A549 (cell line): ENCODE data around the gene LOXHD1.

Experiments used
- CEBPB ChIP-seq, 2 experiments: fragments of >200 bp in 1 of 2; sonication (Bioruptor Twin) in 1 of 2; formaldehyde crosslinking in 1 of 2; IDR thresholded peaks; 2 replicates each; pipeline ENCODE4 v1.6.1; 2012 to 2016
- ESRRA ChIP-seq: fragments of 150-350 bp; IDR thresholded peaks from 2 replicates; pipeline ENCODE4 v1.6.1; 2014; ENCODE audit warnings: mild to moderate bottlenecking, low read length, borderline replicate concordance
- GATA3 ChIP-seq: IDR thresholded peaks from 2 replicates; pipeline ENCODE4 v1.6.1; 2012; ENCODE audit warnings: borderline replicate concordance
- POLR2A ChIP-seq: IDR thresholded peaks from 2 replicates; pipeline ENCODE4 v1.6.1; 2012; ENCODE audit warnings: mild to moderate bottlenecking, low read length
- POLR2AphosphoS2 ChIP-seq: conservative IDR thresholded peaks from 2 replicates; pipeline ENCODE4 v1.6.1; 2012; ENCODE audit warnings: low read length, improper control_type of control experiment, inconsistent platforms
- RAD21 ChIP-seq, 2 experiments: fragments of >200 bp in 1 of 2; sonication (Bioruptor Twin) in 1 of 2; formaldehyde crosslinking in 1 of 2; IDR thresholded peaks in 1 of 2; conservative IDR thresholded peaks in 1 of 2; 2 replicates in 1 of 2; 3 replicates in 1 of 2; pipeline ENCODE4 v1.6.1; 2012 to 2018; ENCODE audit warnings: inconsistent platforms in 1 of 2
- RFX5 ChIP-seq: fragments of 450-650 bp; IDR thresholded peaks from 2 replicates; pipeline ENCODE4 v1.7.1; 2014; ENCODE audit warnings: antibody characterized with exemption, mild to moderate bottlenecking, moderate library complexity
- TF ChIP-seq, protein P1 (sequence below): fragments of >200 bp; sonication (Bioruptor Twin); formaldehyde crosslinking; IDR thresholded peaks from 3 replicates; pipeline ENCODE4 v1.5.1; 2016
- TF ChIP-seq, protein P2 (sequence below): IDR thresholded peaks from 2 replicates; pipeline ENCODE4 v1.6.1; 2012

DNA sequence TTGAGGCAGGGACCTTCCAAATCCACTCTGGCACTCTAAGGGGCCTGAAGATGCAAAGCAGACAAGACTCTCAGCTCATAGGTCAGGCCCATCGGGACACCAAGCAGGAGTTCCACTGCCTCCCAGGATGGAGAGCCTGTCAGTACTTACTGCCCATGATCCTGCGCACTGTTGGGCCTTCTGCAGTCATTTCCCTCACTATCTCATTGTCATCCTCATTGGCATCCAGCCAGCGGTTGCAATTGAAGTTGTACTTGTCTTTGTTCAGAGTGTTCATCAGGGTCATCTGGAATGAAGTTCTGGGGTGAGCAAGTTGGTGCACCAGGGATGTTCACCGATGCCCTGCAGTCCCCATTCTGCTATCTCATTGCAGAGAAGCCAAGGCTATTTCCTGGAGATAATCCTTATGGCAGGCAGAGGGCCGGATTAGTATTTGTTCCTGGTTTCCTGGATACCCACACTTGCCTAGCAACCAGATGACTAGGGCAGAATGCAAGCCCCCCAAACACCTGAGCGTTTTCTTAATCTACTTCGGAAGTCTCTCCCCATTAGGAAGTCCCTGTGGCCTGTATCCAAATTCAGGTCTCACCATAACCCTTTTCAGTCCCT lies 65.1 kb downstream of the LOXHD1 start:
- TF ChIP-seq, protein P1, sequence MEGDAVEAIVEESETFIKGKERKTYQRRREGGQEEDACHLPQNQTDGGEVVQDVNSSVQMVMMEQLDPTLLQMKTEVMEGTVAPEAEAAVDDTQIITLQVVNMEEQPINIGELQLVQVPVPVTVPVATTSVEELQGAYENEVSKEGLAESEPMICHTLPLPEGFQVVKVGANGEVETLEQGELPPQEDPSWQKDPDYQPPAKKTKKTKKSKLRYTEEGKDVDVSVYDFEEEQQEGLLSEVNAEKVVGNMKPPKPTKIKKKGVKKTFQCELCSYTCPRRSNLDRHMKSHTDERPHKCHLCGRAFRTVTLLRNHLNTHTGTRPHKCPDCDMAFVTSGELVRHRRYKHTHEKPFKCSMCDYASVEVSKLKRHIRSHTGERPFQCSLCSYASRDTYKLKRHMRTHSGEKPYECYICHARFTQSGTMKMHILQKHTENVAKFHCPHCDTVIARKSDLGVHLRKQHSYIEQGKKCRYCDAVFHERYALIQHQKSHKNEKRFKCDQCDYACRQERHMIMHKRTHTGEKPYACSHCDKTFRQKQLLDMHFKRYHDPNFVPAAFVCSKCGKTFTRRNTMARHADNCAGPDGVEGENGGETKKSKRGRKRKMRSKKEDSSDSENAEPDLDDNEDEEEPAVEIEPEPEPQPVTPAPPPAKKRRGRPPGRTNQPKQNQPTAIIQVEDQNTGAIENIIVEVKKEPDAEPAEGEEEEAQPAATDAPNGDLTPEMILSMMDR: no peak
- TF ChIP-seq, protein P2, sequence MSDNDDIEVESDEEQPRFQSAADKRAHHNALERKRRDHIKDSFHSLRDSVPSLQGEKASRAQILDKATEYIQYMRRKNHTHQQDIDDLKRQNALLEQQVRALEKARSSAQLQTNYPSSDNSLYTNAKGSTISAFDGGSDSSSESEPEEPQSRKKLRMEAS: no peak
- TF ChIP-seq POLR2A (no peak), CEBPB (IDR thresholded peaks at IDR 0.05) (no peak), ESRRA (no peak), RFX5 (peak; percentile 34; the same call in 1 of the 2 replicates), POLR2AphosphoS2 (no peak), GATA3 (no peak), RAD21 (conservative IDR thresholded peaks at IDR 0.05 in 1 of 2, IDR thresholded peaks at IDR 0.05 in 1 of 2) (no peak)
